GM23338 (cell line): ENCODE results near the gene PLXNC1. TPM values are rescaled to one million over a fixed set of nuclear protein-coding genes. Genes with fewer than 3 reads are reported as not detected.

Experiments used
- ATAC-seq: fragments of 200-7000 bp; cut with Tn5 transposase; 3 replicates; pipeline ENCODE4 v1.9.1; 2020
- DNase-seq: peaks from one replicate; pipeline ENCODE4 v3.0.0-alpha.2; 2015; ENCODE audit warnings: low spot score
- H2AFZ ChIP-seq: fragments of 200-600 bp; sonication (generic); 2 replicates; pipeline ENCODE4 v1.8.0; 2016; ENCODE audit warnings: antibody characterized with exemption, mild to moderate bottlenecking, moderate library complexity
- H3F3A ChIP-seq: fragments of 200-600 bp; sonication (generic); replicated peaks from 2 replicates; pipeline ENCODE4 v1.8.0; 2017; ENCODE audit warnings: antibody characterized with exemption, mixed run types, low read depth
- H3K27ac ChIP-seq: fragments of 200-600 bp; sonication (generic); 2 replicates; pipeline ENCODE4 v1.6.1; 2016; ENCODE audit warnings: low read depth
- H3K27me3 ChIP-seq: fragments of 200-600 bp; sonication (generic); 2 replicates; pipeline ENCODE4 v1.8.0; 2016; ENCODE audit warnings: mild to moderate bottlenecking, mixed run types, moderate library complexity; ENCODE audit not compliant: insufficient read depth
- H3K36me3 ChIP-seq: fragments of 200-600 bp; sonication (generic); 2 replicates; pipeline ENCODE4 v1.8.0; 2016; ENCODE audit warnings: mild to moderate bottlenecking; ENCODE audit not compliant: insufficient read depth
- H3K4me1 ChIP-seq: fragments of 200-600 bp; sonication (generic); 2 replicates; pipeline ENCODE4 v1.8.0; 2016; ENCODE audit warnings: mild to moderate bottlenecking, moderate library complexity; ENCODE audit not compliant: insufficient read depth
- H3K4me2 ChIP-seq: fragments of 200-600 bp; sonication (generic); 2 replicates; pipeline ENCODE4 v1.7.1; 2017; ENCODE audit warnings: mixed run types
- H3K4me3 ChIP-seq: fragments of 200-600 bp; sonication (generic); 2 replicates; pipeline ENCODE4 v1.6.1; 2016; ENCODE audit warnings: mixed run types
- H3K79me2 ChIP-seq: fragments of 200-600 bp; sonication (generic); replicated peaks from 2 replicates; pipeline ENCODE4 v1.8.0; 2017; ENCODE audit warnings: mild to moderate bottlenecking; ENCODE audit not compliant: insufficient read depth
- H3K9me2 ChIP-seq: fragments of 200-600 bp; sonication (generic); 2 replicates; pipeline ENCODE4 v1.8.0; 2017; ENCODE audit not compliant: insufficient read depth
- H4K20me1 ChIP-seq: fragments of 200-600 bp; sonication (generic); replicated peaks from 2 replicates; pipeline ENCODE4 v1.8.0; 2017; ENCODE audit warnings: mild to moderate bottlenecking; ENCODE audit not compliant: insufficient read depth
- H3K27ac Mint-ChIP-seq: 2 replicates; pipeline ENCODE4 v1.8.0; 2020; ENCODE audit warnings: inconsistent platforms, mild to moderate bottlenecking, moderate library complexity, mixed read lengths
- H3K27me3 Mint-ChIP-seq: 3 replicates; pipeline ENCODE4 v1.8.0; 2022; ENCODE audit warnings: low read depth, mild to moderate bottlenecking, moderate library complexity, mixed read lengths, inconsistent platforms; ENCODE audit not compliant: insufficient read depth, poor library complexity
- H3K36me3 Mint-ChIP-seq: 3 replicates; pipeline ENCODE4 v1.8.0; 2021; ENCODE audit warnings: low read depth, mild to moderate bottlenecking, inconsistent platforms, moderate library complexity, mixed read lengths
- H3K4me1 Mint-ChIP-seq: 3 replicates; pipeline ENCODE4 v1.8.0; 2020; ENCODE audit warnings: mild to moderate bottlenecking, inconsistent platforms, mixed read lengths
- H3K4me3 Mint-ChIP-seq: 3 replicates; pipeline ENCODE4 v1.8.0; 2021; ENCODE audit warnings: moderate library complexity, mild to moderate bottlenecking, inconsistent platforms, mixed read lengths
- H3K9me3 Mint-ChIP-seq: 3 replicates; pipeline ENCODE4 v1.8.0; 2020; ENCODE audit warnings: moderate library complexity, mild to moderate bottlenecking, inconsistent platforms, mixed read lengths
- CREB1 ChIP-seq: fragments of 250-450 bp; sonication (Bioruptor Pico); IDR thresholded peaks from 2 replicates; pipeline ENCODE4 v1.5.0; 2020; ENCODE audit warnings: low read depth, mild to moderate bottlenecking, moderate library complexity
- ETS1 ChIP-seq: IDR thresholded peaks from 2 replicates; pipeline ENCODE4 v1.6.1; 2016; ENCODE audit warnings: antibody characterized with exemption
- EZH2 ChIP-seq: fragments of 200-600 bp; sonication (generic); IDR thresholded peaks from one replicate; pipeline ENCODE4 v1.8.0; 2017; ENCODE audit warnings: antibody characterized with exemption, mild to moderate bottlenecking, low read depth; ENCODE audit not compliant: unreplicated experiment
- EZH2phosphoT487 ChIP-seq: fragments of 200-600 bp; sonication (generic); IDR thresholded peaks from one replicate; pipeline ENCODE4 v1.8.1; 2018; ENCODE audit warnings: antibody characterized with exemption; ENCODE audit not compliant: unreplicated experiment
- REST ChIP-seq: IDR thresholded peaks from one replicate; pipeline ENCODE4 v1.6.1; 2018; ENCODE audit warnings: antibody characterized with exemption; ENCODE audit not compliant: unreplicated experiment
- STAT1 ChIP-seq: IDR thresholded peaks from one replicate; pipeline ENCODE4 v1.6.1; 2016; ENCODE audit warnings: antibody characterized with exemption; ENCODE audit not compliant: unreplicated experiment
- ZNF114 ChIP-seq: fragments of 250-450 bp; sonication (Bioruptor Pico); IDR thresholded peaks from 2 replicates; pipeline ENCODE4 v1.5.0; 2020; ENCODE audit warnings: mild to moderate bottlenecking, moderate library complexity
- ZNF331 ChIP-seq: fragments of 250-450 bp; sonication (Bioruptor Pico); IDR thresholded peaks from 2 replicates; pipeline ENCODE4 v1.5.0; 2020; ENCODE audit warnings: low read depth, mild to moderate bottlenecking, moderate library complexity
- polyA plus RNA-seq: library from polyadenylated mRNA; unstranded; fragments of >200 nt; fragmentation: Nextera tagmentation; extraction: Ambion mirVana; gene quantifications from 2 replicates; pipeline ENCODE4 v1.2.1, GENCODE V29; 2016
- total RNA-seq: library from RNA; depleted of rRNA; stranded (reverse); fragments of >200 nt; shearing (Covaris generic); gene quantifications from 2 replicates; pipeline ENCODE4 v1.2.3, GENCODE V29; 2014
- TF ChIP-seq, protein P1 (sequence below), 2 experiments: fragments of 200-600 bp in 1 of 2; sonication (generic) in 1 of 2; conservative IDR thresholded peaks; 2 replicates each; pipeline versions ENCODE4 v1.5.1 to v1.6.1; 2016 to 2017; ENCODE audit warnings: antibody characterized with exemption in 2 of 2, low read depth in 2 of 2, mild to moderate bottlenecking in 2 of 2, moderate library complexity in 1 of 2
- TF ChIP-seq, protein P2 (sequence below): fragments of 250-450 bp; sonication (Bioruptor Pico); IDR thresholded peaks from 2 replicates; pipeline ENCODE4 v1.5.0; 2020; ENCODE audit warnings: mild to moderate bottlenecking, moderate library complexity

The PLXNC1 gene
- total and polyA plus RNA-seq, 2 experiments from 2014 or later: 1.9 to 6.5 TPM

- peaks cover 45% of the 10 kb centered on the region for H3K4me1 ChIP-seq
- H3K4me1 Mint-ChIP-seq: peaks cover 59% of the 10 kb centered on the region
- no peaks in the 10 kb centered on the region for H3K27me3 ChIP-seq
- no peak for DNase-seq
- H3K4me3 Mint-ChIP-seq: no peak overlapping the region
- no peaks in the 10 kb centered on the region for H3K79me2 ChIP-seq
- H3K27ac Mint-ChIP-seq: no peak overlapping the region
- H3K9me3 Mint-ChIP-seq: peaks cover 7% of the 10 kb centered on the region; the same call in 2 of the 3 replicates
- H3K36me3 ChIP-seq: no peaks in the 10 kb centered on the region; the same call in 1 of the 2 replicates
- H4K20me1 ChIP-seq: no peaks in the 10 kb centered on the region
- H3K36me3 Mint-ChIP-seq: peaks cover 8% of the 10 kb centered on the region
- no peak overlapping the region for H2AFZ ChIP-seq
- peaks cover 29% of the 10 kb centered on the region for H3K27me3 Mint-ChIP-seq
- H3K9me2 ChIP-seq: peaks cover 4% of the 10 kb centered on the region; the same call in 1 of the 2 replicates
- H3K27ac ChIP-seq: peak overlapping the region; percentile 84
- TF ChIP-seq REST (no peak), ETS1 (no peak), CREB1 (CRISPR knock-in tag) (no peak), EZH2 (no peak), ZNF114 (no peak), EZH2phosphoT487 (no peak), ZNF331 (CRISPR knock-in tag) (no peak), STAT1 (no peak)
- TF ChIP-seq, protein P1, sequence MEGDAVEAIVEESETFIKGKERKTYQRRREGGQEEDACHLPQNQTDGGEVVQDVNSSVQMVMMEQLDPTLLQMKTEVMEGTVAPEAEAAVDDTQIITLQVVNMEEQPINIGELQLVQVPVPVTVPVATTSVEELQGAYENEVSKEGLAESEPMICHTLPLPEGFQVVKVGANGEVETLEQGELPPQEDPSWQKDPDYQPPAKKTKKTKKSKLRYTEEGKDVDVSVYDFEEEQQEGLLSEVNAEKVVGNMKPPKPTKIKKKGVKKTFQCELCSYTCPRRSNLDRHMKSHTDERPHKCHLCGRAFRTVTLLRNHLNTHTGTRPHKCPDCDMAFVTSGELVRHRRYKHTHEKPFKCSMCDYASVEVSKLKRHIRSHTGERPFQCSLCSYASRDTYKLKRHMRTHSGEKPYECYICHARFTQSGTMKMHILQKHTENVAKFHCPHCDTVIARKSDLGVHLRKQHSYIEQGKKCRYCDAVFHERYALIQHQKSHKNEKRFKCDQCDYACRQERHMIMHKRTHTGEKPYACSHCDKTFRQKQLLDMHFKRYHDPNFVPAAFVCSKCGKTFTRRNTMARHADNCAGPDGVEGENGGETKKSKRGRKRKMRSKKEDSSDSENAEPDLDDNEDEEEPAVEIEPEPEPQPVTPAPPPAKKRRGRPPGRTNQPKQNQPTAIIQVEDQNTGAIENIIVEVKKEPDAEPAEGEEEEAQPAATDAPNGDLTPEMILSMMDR (conservative IDR thresholded peaks at IDR 0.05; ENCODE audit: low read depth in 2 of 2): no peak
- TF ChIP-seq, protein P2, sequence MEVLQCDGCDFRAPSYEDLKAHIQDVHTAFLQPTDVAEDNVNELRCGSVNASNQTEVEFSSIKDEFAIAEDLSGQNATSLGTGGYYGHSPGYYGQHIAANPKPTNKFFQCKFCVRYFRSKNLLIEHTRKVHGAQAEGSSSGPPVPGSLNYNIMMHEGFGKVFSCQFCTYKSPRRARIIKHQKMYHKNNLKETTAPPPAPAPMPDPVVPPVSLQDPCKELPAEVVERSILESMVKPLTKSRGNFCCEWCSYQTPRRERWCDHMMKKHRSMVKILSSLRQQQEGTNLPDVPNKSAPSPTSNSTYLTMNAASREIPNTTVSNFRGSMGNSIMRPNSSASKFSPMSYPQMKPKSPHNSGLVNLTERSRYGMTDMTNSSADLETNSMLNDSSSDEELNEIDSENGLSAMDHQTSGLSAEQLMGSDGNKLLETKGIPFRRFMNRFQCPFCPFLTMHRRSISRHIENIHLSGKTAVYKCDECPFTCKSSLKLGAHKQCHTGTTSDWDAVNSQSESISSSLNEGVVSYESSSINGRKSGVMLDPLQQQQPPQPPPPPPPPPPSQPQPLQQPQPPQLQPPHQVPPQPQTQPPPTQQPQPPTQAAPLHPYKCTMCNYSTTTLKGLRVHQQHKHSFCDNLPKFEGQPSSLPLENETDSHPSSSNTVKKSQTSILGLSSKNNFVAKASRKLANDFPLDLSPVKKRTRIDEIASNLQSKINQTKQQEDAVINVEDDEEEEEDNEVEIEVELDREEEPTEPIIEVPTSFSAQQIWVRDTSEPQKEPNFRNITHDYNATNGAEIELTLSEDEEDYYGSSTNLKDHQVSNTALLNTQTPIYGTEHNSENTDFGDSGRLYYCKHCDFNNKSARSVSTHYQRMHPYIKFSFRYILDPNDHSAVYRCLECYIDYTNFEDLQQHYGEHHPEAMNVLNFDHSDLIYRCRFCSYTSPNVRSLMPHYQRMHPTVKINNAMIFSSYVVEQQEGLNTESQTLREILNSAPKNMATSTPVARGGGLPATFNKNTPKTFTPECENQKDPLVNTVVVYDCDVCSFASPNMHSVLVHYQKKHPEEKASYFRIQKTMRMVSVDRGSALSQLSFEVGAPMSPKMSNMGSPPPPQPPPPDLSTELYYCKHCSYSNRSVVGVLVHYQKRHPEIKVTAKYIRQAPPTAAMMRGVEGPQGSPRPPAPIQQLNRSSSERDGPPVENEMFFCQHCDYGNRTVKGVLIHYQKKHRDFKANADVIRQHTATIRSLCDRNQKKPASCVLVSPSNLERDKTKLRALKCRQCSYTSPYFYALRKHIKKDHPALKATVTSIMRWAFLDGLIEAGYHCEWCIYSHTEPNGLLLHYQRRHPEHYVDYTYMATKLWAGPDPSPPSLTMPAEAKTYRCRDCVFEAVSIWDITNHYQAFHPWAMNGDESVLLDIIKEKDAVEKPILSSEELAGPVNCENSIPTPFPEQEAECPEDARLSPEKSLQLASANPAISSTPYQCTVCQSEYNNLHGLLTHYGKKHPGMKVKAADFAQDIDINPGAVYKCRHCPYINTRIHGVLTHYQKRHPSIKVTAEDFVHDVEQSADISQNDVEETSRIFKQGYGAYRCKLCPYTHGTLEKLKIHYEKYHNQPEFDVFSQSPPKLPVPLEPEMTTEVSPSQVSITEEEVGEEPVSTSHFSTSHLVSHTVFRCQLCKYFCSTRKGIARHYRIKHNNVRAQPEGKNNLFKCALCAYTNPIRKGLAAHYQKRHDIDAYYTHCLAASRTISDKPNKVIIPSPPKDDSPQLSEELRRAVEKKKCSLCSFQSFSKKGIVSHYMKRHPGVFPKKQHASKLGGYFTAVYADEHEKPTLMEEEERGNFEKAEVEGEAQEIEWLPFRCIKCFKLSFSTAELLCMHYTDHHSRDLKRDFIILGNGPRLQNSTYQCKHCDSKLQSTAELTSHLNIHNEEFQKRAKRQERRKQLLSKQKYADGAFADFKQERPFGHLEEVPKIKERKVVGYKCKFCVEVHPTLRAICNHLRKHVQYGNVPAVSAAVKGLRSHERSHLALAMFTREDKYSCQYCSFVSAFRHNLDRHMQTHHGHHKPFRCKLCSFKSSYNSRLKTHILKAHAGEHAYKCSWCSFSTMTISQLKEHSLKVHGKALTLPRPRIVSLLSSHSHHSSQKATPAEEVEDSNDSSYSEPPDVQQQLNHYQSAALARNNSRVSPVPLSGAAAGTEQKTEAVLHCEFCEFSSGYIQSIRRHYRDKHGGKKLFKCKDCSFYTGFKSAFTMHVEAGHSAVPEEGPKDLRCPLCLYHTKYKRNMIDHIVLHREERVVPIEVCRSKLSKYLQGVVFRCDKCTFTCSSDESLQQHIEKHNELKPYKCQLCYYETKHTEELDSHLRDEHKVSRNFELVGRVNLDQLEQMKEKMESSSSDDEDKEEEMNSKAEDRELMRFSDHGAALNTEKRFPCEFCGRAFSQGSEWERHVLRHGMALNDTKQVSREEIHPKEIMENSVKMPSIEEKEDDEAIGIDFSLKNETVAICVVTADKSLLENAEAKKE: no peak
- peaks cover 10% of the 10 kb centered on the region for H3F3A ChIP-seq
- ATAC-seq: no peak
- no peak overlapping the region for H3K4me3 ChIP-seq
- H3K4me2 ChIP-seq: peak overlapping the region; percentile 51; the same call in 1 of the 2 replicates
Observed at GRCh38 chr12:94260017-94260416, 111.6 kb downstream of the PLXNC1 start.
